Ammon's horn (tissue), 1 donor: ENCODE measurements around the gene ELFN1.
"Not testable (repeated sequence)": the region's sequence is repeated elsewhere in the genome, so short reads cannot be mapped to it uniquely, and the experiment has no call there.

Experiments used
- DNase-seq: peaks from one replicate; pipeline ENCODE4 v3.0.0-alpha.2; 2016; ENCODE audit warnings: low spot score

ELFN1 gene

GRCh38 chr7:1709281-1709680 is 39.2 kb downstream of the ELFN1 start:
- no peak for DNase-seq

GRCh38 chr7:1709900-1710299 is 39.8 kb downstream of the ELFN1 start:
- DNase-seq: no peak

GRCh38 chr7:1710936-1711335 is 40.9 kb downstream of the ELFN1 start:
- no peak for DNase-seq

GRCh38 chr7:1712907-1713501 is 42.9 kb downstream of the ELFN1 start:
- DNase-seq: no peak

GRCh38 chr7:1713502-1714484 is 43.7 kb downstream of the ELFN1 start:
- DNase-seq: no peak

- DNase-seq: no peak
Observed at GRCh38 chr7:1714583-1715330, 44.7 kb downstream of the ELFN1 start.

GRCh38 chr7:1715331-1715625 is 45.2 kb downstream of the ELFN1 start:
- no peak for DNase-seq

- DNase-seq: no peak
Observed at GRCh38 chr7:1715671-1716074, 45.6 kb downstream of the ELFN1 start.

GRCh38 chr7:1716263-1717094 is 46.4 kb downstream of the ELFN1 start:
- DNase-seq: no peak

GRCh38 chr7:1717095-1717483 is 47.0 kb downstream of the ELFN1 start:
- no peak for DNase-seq

GRCh38 chr7:1717903-1718676 is 48.0 kb downstream of the ELFN1 start:
- no peak for DNase-seq

- DNase-seq: not testable (repeated sequence)
Observed at GRCh38 chr7:1718850-1719249, 48.8 kb downstream of the ELFN1 start.

- not testable (repeated sequence) for DNase-seq
Observed at GRCh38 chr7:1719256-1719655, 49.2 kb downstream of the ELFN1 start.

GRCh38 chr7:1719913-1720312 is 49.8 kb downstream of the ELFN1 start:
- DNase-seq: no peak

GRCh38 chr7:1720326-1720725 is 50.2 kb downstream of the ELFN1 start:
- DNase-seq: peak; percentile 64

- DNase-seq: no peak
Observed at GRCh38 chr7:1721047-1721690, 51.1 kb downstream of the ELFN1 start.

- DNase-seq: no peak
Observed at GRCh38 chr7:1723254-1723653, 53.2 kb downstream of the ELFN1 start.

GRCh38 chr7:1724118-1724910 is 54.2 kb downstream of the ELFN1 start:
- no peak for DNase-seq

- DNase-seq: no peak
Observed at GRCh38 chr7:1725199-1725690, 55.2 kb downstream of the ELFN1 start.
